Coronary artery (tissue), 2 donors: ENCODE results near the gene ATR.
"Not testable (repeated sequence)": the region's sequence is repeated elsewhere in the genome, so short reads cannot be mapped to it uniquely, and the experiment has no call there.

Source experiments
- DNase-seq: peaks from one replicate; pipeline ENCODE4 v3.0.0-alpha.2; 2017; ENCODE audit warnings: low spot score
- H3K27ac ChIP-seq, 2 donors: fragments of 200-600 bp; sonication (generic); one replicate each; pipeline ENCODE4 v1.5.1; 2016 to 2019
- H3K4me3 ChIP-seq: fragments of 200-600 bp; sonication (generic); 2 replicates; pipeline ENCODE4 v1.5.1; 2016; ENCODE audit warnings: mild to moderate bottlenecking, moderate library complexity
- CTCF ChIP-seq: fragments of 200-600 bp; sonication (generic); IDR thresholded peaks from one replicate; pipeline ENCODE4 v1.5.1; 2019; ENCODE audit warnings: antibody characterized with exemption

The ATR gene

GRCh38 chr3:142604940-142605339 is 26.4 kb upstream of the ATR start:
- TF ChIP-seq CTCF, result no peak
- H3K27ac ChIP-seq, result no peak overlapping the region
- no peak overlapping the region for H3K4me3 ChIP-seq
- DNase-seq, result no peak

- H3K27ac ChIP-seq, DNase-seq, H3K4me3 ChIP-seq: not testable (repeated sequence)
Observed at GRCh38 chr3:142603386-142603705, 24.8 kb upstream of the ATR start.

GRCh38 chr3:142602619-142603385 is 24.3 kb upstream of the ATR start:
- no peak overlapping the region for H3K27ac ChIP-seq
- H3K4me3 ChIP-seq, result no peak overlapping the region
- DNase-seq, result no peak
- TF ChIP-seq CTCF, result no peak

GRCh38 chr3:142601713-142602112 is 23.2 kb upstream of the ATR start:
- Histone ChIP-seq H3K4me3 (no peak overlapping the region), H3K27ac (no peak overlapping the region)
- no peak for DNase-seq
- no peak for TF ChIP-seq CTCF

- no peak overlapping the region for H3K4me3 ChIP-seq
- TF ChIP-seq CTCF, result no peak
- DNase-seq, result no peak
- no peak overlapping the region for H3K27ac ChIP-seq
Observed at GRCh38 chr3:142597906-142598305, 19.4 kb upstream of the ATR start.

- TF ChIP-seq CTCF, result no peak
- Histone ChIP-seq H3K27ac (no peak overlapping the region), H3K4me3 (peak overlapping the region; percentile 73)
- no peak for DNase-seq
Observed at GRCh38 chr3:142596726-142597088, 18.2 kb upstream of the ATR start.

GRCh38 chr3:142595951-142596725 is 17.6 kb upstream of the ATR start, which contains the start of gene PLS1:
PLS1 (plus strand) TSS chr3:142596393; CDS start chr3:142664238, 67,845 bp downstream.
- no peak for TF ChIP-seq CTCF
- Histone ChIP-seq H3K4me3 (peak within 1 kb of the TSS; percentile 73), H3K27ac (peak within 1 kb of the TSS; percentile 11 to 32)
- peak; percentile 89 for DNase-seq
